Measurements from ENCODE around the gene MAL.

Gene MAL

DNA sequence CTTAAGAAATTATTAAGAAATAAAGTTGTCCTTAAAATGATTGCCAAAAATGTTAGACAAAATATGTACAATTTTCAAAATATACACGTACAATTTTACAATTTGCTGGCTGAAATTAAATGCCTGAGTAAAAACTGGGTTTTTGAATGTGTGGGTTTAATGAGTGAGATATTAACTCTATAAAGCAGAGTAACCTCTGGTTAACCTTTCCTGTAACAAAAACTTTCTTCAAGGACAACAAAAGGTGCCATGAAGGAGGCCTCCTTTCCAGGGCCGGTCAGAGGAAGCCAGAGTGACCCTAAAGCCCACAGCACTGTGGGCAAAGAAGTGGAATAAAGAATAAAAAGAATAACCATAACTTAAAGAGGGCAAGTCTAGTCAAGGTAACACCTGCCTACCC is 16.5 kb upstream of the MAL start:
- H3K4me3 ChIP-seq (ENCODE audit: control insufficient read depth, low read depth, low read length): no peak overlapping the region
- TF ChIP-seq, protein P1, sequence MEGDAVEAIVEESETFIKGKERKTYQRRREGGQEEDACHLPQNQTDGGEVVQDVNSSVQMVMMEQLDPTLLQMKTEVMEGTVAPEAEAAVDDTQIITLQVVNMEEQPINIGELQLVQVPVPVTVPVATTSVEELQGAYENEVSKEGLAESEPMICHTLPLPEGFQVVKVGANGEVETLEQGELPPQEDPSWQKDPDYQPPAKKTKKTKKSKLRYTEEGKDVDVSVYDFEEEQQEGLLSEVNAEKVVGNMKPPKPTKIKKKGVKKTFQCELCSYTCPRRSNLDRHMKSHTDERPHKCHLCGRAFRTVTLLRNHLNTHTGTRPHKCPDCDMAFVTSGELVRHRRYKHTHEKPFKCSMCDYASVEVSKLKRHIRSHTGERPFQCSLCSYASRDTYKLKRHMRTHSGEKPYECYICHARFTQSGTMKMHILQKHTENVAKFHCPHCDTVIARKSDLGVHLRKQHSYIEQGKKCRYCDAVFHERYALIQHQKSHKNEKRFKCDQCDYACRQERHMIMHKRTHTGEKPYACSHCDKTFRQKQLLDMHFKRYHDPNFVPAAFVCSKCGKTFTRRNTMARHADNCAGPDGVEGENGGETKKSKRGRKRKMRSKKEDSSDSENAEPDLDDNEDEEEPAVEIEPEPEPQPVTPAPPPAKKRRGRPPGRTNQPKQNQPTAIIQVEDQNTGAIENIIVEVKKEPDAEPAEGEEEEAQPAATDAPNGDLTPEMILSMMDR (conservative IDR thresholded peaks at IDR 0.05; ENCODE audit: control insufficient read depth, insufficient read depth, low read depth, low read length): no peak
- no peak for DNase-seq (ENCODE audit: low read depth)

DNA sequence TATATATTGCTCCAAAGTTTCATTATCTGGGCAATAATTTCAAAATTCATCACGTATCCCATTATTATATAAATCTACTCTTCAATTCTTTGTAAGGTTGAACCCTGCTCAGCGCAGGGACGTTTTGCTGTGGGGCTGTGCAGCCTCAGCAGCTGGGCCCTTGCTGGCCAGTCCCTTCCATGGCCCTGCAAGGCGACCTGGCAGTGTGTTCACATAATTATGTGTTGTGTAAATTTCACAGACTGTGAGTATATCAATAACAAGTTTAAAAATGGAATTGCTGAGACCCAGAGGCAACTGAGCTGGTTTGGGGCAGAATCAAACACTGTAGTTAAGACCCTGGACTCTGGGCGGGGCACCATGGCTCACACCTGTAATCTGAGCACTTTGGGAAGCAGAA is 16.1 kb upstream of the MAL start:
- no peak for DNase-seq (ENCODE audit: low read depth)
- TF ChIP-seq, protein P1 (conservative IDR thresholded peaks at IDR 0.05; ENCODE audit: control insufficient read depth, insufficient read depth, low read depth, low read length): no peak
- no peak overlapping the region for H3K4me3 ChIP-seq (ENCODE audit: control insufficient read depth, low read depth, low read length)

DNA sequence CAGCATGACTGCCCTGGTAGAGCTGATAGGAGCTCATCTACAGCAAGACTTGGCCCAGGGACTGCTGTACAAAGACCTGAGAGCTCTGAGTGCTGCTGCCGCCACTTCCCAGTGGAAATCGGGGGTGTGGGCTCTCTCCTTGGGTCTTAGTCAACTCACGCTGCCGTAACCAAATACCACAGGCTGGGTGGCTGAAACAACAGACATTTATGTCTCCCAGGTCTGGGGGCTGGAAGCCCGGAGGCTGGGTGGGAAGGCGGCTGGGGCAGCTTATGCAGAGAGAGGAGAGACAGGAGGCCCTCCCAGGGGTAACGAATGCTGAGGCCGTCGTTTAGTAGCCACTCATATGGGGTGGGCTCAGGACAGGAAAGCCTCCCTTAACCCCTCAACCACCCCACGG is 15.4 kb upstream of the MAL start:
- TF ChIP-seq, protein P1 (conservative IDR thresholded peaks at IDR 0.05; ENCODE audit: control insufficient read depth, insufficient read depth, low read depth, low read length): no peak
- H3K4me3 ChIP-seq (ENCODE audit: control insufficient read depth, low read depth, low read length): no peak overlapping the region
- no peak for DNase-seq (ENCODE audit: low read depth)

DNA sequence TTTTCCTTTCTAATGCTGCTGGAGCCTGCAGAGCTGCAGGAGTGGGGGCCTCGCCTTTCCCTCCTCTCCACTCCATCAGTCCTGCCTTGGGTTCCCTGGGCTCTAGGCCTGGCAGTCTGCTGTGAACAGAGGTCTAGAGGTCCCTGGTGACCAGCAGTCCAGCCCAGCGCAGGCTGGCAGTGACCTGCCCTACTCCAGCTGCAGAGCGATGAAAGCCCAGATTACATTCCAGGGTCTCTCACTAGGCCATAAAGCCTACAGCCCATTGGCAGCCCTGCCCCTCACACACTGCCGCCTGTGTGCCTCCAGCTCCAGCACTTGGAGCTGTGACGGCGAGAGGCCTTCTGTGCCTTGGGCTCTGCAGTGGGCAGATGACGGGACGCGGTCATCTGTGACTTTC is 14.8 kb upstream of the MAL start:
- H3K4me3 ChIP-seq (ENCODE audit: control insufficient read depth, low read depth, low read length): no peak overlapping the region
- DNase-seq (ENCODE audit: low read depth): no peak
- TF ChIP-seq, protein P1 (conservative IDR thresholded peaks at IDR 0.05; ENCODE audit: control insufficient read depth, insufficient read depth, low read depth, low read length): no peak

DNA sequence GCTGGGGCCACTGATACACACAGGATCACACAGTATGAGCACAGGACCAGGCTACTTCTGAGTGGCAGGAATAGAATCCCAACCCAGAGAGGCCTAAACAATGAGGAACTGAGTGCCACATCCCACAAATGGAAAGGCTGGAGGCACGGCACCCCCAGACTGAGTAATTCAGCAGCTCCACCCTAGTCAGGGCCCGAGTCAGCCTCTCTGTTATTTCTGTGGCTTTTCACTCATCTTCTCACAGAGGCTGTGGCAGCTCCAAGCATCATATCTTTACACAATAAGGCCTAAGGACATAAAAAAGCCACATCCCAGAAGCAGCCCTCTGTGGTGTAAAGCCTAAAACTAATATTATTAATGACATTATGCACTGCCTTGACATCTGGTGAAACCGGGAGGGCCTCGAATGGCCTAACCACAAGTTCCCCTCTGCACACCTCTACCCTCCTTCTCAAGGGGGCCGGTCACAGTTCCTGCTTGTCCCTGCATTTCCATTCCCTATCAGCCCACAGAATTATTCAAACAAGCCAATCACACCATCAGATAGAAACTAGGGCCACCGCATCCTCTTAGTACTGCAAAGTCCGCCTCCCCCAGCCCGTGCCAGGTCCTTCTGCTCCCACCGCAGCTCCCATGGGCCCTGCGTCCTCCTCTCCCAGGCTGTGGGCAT is 12.5 kb upstream of the MAL start:
- H3K4me3 ChIP-seq (ENCODE audit: control insufficient read depth, low read depth, low read length): no peak overlapping the region
- TF ChIP-seq, protein P1 (conservative IDR thresholded peaks at IDR 0.05; ENCODE audit: control insufficient read depth, insufficient read depth, low read depth, low read length): no peak
- DNase-seq (ENCODE audit: low read depth): peak; percentile 10

DNA sequence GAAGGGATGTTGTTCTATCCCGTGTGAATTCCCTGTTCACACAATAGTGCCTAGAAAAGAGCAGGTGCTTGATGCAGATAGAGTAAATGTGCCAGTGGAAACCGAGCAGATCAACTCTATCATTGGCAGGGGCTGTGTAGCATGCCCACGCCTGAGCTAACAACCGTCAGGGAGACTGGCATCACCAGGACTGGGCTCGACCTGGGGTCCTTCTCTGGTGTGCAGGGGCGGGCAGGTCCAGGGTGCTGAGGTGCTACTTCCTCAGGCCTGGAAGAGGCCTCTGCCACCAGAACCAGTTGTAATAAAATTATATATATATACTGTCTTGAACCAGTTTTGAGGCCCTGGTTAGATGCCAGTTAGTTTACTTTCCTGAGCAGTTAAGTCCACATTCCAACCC is 11.8 kb upstream of the MAL start:
- TF ChIP-seq, protein P1 (conservative IDR thresholded peaks at IDR 0.05; ENCODE audit: control insufficient read depth, insufficient read depth, low read depth, low read length): no peak
- no peak overlapping the region for H3K4me3 ChIP-seq (ENCODE audit: control insufficient read depth, low read depth, low read length)
- no peak for DNase-seq (ENCODE audit: low read depth)

Measured in fibroblast of mammary gland (primary cell).